Measurements from ENCODE around the gene DOCK8.

Gene DOCK8

DNA sequence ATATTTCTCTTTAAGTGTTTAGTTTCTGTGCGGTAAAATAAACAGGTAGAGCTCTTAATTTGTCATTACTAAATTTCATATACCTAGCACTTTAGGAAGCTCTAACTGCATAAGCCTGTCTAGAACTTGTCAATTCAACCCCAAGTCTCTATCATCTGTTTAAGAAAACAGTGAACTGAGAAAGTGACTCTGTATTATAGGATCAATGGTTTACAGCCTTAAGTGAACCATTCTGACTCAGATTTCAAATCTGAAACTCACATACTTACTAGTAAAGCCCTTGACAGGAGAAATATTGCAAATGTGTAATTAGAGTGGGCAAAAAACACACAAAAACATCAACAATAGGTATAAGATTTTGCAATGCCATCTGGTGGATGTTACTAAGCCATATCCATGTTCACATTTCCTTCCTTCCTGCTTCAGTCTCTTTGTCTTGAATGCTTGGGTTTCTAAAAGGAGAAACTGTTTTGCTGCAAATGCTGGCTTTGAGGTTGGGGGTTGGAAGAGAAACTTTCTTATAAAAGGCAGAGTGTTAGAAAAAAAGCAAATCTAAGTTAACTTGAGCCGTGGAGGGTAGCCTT, 101.8 kb downstream of the DOCK8 start:
- H3K36me3 ChIP-seq (replicated peaks) = no peaks in the 10 kb centered on the region
- in situ Hi-C loops (cut with HindIII; ENCODE audit: low pct_ligation_motif_present, low sequenced_read_pairs) = no loop called here

GRCh38 chr9:318646-319045, 104.0 kb downstream of the DOCK8 start:
- TF ChIP-seq CTCF (IDR thresholded peaks at IDR 0.05; ENCODE audit: low read depth, low read length, missing control alignments) = no peak
- no peak for DNase-seq
- H3K27me3 ChIP-seq (replicated peaks) = no peaks in the 10 kb centered on the region
- no peaks in the 10 kb centered on the region for H3K36me3 ChIP-seq (replicated peaks)
- H3K4me3 ChIP-seq (ENCODE audit: low read depth, low read length) = no peak overlapping the region
- in situ Hi-C loops (cut with HindIII; ENCODE audit: low pct_ligation_motif_present, low sequenced_read_pairs) = no loop called here
- no peak overlapping the region for H3K27ac ChIP-seq

More for the DNA sequence above, 101.8 kb downstream of the DOCK8 start:
- Histone ChIP-seq H3K27ac (no peak overlapping the region), H3K4me3 (ENCODE audit: low read depth, low read length) (no peak overlapping the region), H3K27me3 (replicated peaks) (no peaks in the 10 kb centered on the region)
- no peak for TF ChIP-seq CTCF (IDR thresholded peaks at IDR 0.05; ENCODE audit: low read depth, low read length, missing control alignments)
- DNase-seq = no peak

DNA sequence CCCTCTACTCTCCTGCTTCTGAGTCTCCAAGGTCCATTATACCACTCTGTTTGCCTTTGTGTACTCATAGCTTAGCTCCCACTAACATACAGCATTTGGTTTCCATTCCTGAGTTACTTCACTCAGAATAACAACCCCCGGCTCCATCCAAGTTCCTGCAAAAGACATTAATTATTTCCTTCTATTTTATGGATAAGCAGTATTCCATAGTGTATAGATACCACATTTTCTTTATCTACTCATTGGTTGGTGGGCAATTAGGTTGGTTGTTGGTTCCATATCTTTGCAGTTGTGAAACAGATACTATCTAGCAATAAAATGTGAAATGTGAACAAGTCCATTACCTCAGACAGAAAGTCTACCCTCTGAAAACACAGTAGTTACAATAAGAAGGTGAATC, 110.3 kb downstream of the DOCK8 start:
- H3K36me3 ChIP-seq (replicated peaks) = no peaks in the 10 kb centered on the region
- H3K27ac ChIP-seq = no peak overlapping the region
- no peak for TF ChIP-seq CTCF (IDR thresholded peaks at IDR 0.05; ENCODE audit: low read depth, low read length, missing control alignments)
- no peaks in the 10 kb centered on the region for H3K27me3 ChIP-seq (replicated peaks)
- no peak overlapping the region for H3K4me3 ChIP-seq (ENCODE audit: low read depth, low read length)
- DNase-seq = no peak
- in situ Hi-C loops (cut with HindIII; ENCODE audit: low pct_ligation_motif_present, low sequenced_read_pairs) = no loop called here

DNA sequence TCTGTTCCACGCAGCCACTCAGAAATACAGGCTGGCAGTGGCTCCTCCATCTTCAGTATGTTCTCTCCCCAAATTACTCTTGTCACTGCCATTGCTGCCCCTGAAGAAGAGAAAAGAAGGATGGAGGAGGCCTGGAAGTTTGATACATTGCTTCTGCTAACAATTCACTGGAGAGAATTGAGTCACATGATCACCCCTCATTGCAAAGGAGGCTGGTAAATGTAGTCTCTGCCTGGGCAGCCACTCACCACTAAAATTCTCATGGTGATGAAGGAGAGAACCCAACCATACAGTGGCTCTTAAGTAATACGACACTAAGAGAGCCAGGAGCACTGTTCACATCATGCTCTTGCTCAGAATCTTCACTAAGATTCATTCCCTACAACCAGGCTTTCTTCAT, 112.0 kb downstream of the DOCK8 start:
- no peak overlapping the region for H3K4me3 ChIP-seq (ENCODE audit: low read depth, low read length)
- H3K36me3 ChIP-seq (replicated peaks) = no peaks in the 10 kb centered on the region
- no peaks in the 10 kb centered on the region for H3K27me3 ChIP-seq (replicated peaks)
- DNase-seq = no peak
- in situ Hi-C loops (cut with HindIII; ENCODE audit: low pct_ligation_motif_present, low sequenced_read_pairs) = no loop called here
- no peak overlapping the region for H3K27ac ChIP-seq
- TF ChIP-seq CTCF (IDR thresholded peaks at IDR 0.05; ENCODE audit: low read depth, low read length, missing control alignments) = no peak

GRCh38 chr9:328453-328852, 113.8 kb downstream of the DOCK8 start:
- Histone ChIP-seq H3K27ac (no peak overlapping the region), H3K4me3 (ENCODE audit: low read depth, low read length) (no peak overlapping the region), H3K36me3 (replicated peaks) (no peaks in the 10 kb centered on the region), H3K27me3 (replicated peaks) (no peaks in the 10 kb centered on the region)
- in situ Hi-C loops (cut with HindIII; ENCODE audit: low pct_ligation_motif_present, low sequenced_read_pairs) = no loop called here
- TF ChIP-seq CTCF (IDR thresholded peaks at IDR 0.05; ENCODE audit: low read depth, low read length, missing control alignments) = no peak
- DNase-seq = no peak

GRCh38 chr9:331197-331596, 116.5 kb downstream of the DOCK8 start:
- Histone ChIP-seq H3K27ac (no peak overlapping the region), H3K27me3 (replicated peaks) (no peaks in the 10 kb centered on the region), H3K4me3 (ENCODE audit: low read depth, low read length) (no peak overlapping the region), H3K36me3 (replicated peaks) (no peaks in the 10 kb centered on the region)
- in situ Hi-C loops (cut with HindIII; ENCODE audit: low pct_ligation_motif_present, low sequenced_read_pairs) = no loop called here
- TF ChIP-seq CTCF (IDR thresholded peaks at IDR 0.05; ENCODE audit: low read depth, low read length, missing control alignments) = no peak
- DNase-seq = no peak

Data from brain microvascular endothelial cell (primary cell).